ENCODE measurements around the gene UBR2.
"Not testable (repeated sequence)": the region's sequence is repeated elsewhere in the genome, so short reads cannot be mapped to it uniquely, and the experiment has no call there.

UBR2 gene

GRCh38 chr6:42555477-42556457 is 8.1 kb upstream of the UBR2 start:
- no peak for DNase-seq

DNA sequence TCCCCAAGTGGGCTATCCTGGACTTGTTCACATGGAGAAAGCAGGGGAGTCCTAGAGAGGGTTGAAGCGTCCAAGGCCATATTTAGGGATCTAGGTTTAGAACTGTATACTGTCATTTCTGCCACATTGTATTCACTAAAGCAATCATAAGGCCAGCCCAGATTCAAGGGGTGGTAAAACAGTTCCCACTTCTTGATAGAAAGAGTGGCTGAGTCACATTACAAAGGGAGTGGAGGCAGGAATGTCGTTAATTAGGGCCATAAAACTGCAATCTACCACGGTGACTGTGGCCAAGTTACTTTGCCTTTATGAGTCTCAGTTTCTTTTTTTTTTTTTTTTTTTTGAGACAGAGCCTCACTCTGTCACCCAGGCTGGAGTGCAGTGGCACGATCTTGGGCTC is 7.4 kb upstream of the UBR2 start:
- no peak for DNase-seq

DNA sequence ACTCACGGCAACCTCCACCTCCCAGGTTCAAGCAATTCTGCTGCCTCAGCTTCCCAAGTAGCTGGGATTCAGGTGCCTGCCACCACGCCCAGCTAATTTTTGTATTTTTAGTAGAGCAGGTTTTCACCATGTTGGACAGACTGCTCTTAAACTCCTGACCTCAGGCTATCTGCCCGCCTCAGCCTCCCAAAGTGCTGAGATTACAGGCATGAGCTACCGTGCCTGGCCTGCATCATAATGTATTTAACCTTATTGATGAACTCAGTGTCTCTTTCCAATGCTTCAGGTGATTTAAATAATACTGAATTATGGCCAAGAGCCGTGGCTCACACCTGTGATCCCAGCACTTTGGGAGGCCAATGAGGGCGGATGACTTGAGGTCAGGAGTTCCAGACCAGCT is 4.6 kb upstream of the UBR2 start:
- DNase-seq: not testable (repeated sequence)

DNA sequence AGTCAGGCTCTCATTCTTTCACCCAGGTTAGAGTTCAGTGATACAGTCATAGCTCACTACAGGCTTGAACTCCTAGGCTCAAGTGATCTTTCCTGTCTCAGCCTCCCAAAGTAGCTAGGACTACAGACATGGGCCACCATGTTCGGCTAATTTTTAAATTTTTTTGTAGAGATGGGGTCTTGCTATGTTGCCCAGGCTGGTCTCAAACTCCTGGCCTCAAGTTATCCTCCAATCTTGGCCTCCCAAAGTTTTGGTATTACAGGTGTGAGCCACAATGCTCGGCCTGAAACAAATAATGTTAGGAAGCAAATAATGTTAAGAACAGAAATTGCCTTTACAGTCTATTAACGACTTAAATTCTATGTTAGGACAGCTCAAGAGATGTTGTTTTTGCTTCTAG is 1.8 kb upstream of the UBR2 start:
- DNase-seq: no peak

GRCh38 chr6:42562788-42563405 is 932 bp upstream of the UBR2 start:
- no peak for DNase-seq

- no peak for DNase-seq
These were observed 637 bp downstream of the UBR2 start for GRCh38 chr6:42564506-42564825.

DNA sequence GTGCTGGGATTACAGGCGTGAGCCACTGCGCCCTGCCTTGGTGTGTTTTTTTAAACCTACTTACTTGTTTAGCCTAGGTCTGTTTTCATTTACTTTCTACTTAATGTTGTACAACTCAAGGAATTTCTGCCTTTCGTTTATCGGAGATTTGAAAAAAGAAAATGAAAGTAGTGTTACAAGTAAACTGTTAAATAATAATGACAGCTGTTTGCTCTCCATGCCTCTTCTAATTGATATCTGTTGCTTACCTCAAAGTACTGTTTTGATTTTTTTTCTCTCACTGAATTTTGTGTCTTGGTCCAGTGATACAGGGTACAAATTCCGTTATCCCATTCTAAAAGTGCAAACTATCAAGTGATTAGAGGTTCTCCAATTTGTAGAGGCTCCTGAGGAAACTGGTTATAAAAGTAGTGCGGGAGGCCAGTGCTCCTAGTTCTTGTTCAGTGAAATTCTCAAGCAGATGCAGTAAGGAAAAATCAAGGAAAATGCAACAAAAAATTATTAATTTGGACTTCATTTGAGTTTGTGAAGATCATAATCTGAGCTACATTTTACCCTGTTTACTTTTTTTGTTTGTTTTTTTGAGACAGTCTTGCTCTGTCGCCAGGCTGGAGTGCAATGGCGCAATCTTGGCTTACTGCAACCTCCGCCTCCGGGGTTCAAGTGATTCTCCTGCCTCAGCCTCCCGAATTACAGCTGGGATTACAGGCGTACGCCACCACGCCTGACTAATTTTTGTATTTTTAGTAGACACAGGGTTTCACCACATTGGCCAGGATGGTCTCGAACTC is 2.2 kb downstream of the UBR2 start:
- no peak for DNase-seq

DNA sequence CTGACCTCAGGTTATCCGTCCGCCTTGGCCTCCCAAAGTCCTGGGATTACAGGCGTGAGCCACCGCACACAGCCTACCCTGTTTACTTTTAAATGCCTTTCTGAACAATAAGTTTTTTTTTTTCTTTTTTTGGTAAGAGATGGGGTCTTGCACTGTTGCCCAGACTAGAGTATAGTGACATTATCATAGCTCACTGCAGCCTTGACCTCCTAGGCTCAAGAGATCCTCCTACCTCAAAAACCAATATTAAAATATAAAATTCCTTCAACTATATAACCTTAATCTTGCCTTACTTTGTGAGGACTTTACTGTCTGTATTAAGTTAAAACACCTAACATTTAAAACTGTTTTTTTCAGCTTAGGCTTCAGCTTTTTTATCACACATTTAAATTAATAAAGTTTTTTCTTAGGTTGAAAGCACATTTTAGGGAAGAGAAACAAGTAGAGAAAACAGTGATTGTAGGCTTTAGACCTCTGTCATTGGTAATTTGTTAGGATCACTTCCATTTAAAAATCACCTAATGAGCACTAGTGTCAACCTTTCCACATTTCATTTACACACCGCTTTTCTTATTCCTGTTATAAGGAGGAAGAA is 2.9 kb downstream of the UBR2 start:
- DNase-seq: no peak

- DNase-seq: not testable (repeated sequence)
These were observed 3.4 kb downstream of the UBR2 start for GRCh38 chr6:42567237-42567636.

DNA sequence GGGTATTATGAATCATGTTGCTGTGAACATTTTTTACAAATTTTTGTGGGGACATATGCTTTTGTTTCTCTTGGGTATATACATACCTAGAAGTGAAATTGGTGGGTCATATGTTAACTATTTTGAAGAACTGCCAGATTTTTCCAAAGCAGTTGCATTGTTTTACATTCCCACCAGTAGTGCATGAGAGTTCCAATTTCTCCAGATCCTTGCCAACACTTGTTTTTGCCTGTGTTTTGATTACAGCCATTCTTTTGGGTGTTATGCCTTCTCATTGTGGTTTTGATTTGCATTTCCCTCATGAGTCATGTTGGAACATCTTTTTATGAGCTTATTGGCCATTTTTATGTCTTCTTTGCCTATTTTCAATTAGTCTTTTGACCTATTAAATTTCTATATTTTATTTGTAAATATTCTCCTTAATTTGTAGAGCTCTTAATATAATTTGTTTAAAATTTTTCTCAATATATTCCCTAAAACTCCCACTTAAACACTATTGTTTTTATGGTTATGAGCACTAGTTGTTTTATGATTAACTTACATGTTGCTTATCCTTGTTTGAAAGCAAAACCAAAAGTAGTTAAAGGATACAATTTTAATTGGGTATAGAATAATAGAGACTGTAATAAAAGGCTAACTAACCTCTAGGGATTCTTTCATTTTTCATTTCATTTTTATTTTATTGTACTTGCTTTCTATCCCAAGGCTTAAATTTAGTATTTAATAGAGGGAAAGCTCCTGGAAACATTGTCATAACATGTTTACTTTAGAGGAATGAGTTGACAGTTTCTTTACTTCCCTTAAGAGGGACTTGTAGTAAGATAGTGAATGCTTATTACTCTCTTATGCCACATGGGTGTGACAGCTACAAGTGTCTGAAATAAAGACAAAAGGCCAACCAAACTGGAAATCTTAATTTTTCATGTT is 5.5 kb downstream of the UBR2 start:
- no peak for DNase-seq

GRCh38 chr6:42571611-42572342 is 7.9 kb downstream of the UBR2 start:
- DNase-seq: no peak

DNA sequence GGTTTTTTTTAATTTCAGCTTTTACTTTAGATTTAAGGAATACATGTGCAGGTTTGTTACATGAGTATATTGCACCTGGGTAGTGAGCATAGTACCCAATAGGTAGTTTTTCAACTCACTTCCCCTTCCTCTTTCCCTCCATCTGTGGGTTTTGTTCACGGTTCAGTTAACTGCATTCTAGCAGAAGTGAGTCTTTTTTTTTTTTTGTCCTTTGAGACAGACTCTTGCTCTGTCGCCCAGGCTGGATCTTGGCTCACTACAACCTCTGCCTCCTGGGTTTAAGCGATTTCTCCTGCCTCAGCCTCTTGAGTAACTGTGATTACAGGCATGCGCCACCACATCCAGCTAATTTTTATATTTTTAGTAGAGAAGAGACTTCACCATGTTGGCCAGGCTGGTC is 8.7 kb downstream of the UBR2 start:
- DNase-seq: no peak

DNA sequence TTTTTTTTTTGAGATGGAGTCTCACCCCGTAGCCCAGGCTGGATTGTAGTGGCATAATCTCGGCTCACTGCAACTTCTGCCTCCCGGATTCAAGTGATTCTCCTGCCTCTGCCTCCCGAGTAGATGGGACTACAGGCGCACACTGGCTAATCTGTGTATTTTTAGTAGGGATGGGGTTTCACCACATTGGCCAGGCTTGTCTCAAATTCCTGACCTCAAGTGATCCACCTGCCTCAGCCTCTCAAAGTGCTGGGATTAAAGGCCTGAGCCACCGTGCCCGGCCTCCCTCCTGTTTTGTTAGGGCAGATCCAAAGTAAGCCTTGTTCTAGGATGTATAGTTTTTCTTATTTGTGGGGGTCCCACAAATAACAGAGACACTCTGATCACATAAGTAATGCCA is 12.7 kb downstream of the UBR2 start:
- not testable (repeated sequence) for DNase-seq

- DNase-seq: no peak
These were observed 34.5 kb downstream of the UBR2 start for GRCh38 chr6:42598300-42598699.

DNA sequence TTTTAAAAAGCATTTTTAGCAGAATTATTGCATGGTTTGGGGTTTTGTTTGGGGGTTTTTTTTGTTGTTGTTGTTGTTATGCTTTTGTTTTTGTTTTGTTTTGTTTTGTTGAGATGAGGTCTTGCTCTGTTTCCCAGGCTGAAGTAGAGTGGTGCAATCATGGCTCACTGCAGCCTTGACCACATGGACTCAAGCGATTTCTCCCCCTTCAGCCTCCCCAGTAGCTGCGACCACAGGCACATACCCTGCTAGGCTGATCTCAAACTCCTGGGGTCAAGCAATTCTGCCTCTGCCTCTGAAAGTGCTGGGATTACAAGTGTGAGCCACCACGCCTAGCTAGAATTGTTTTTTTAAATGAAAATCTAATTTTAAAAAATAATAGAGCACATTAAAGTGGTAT is 35.7 kb downstream of the UBR2 start:
- DNase-seq: no peak

GRCh38 chr6:42604150-42604549 is 40.3 kb downstream of the UBR2 start:
- DNase-seq: no peak

- DNase-seq: not testable (repeated sequence)
These were observed 40.9 kb downstream of the UBR2 start for GRCh38 chr6:42604699-42605098.

- no peak for DNase-seq
These were observed 46.6 kb downstream of the UBR2 start for GRCh38 chr6:42610416-42610815.

DNA sequence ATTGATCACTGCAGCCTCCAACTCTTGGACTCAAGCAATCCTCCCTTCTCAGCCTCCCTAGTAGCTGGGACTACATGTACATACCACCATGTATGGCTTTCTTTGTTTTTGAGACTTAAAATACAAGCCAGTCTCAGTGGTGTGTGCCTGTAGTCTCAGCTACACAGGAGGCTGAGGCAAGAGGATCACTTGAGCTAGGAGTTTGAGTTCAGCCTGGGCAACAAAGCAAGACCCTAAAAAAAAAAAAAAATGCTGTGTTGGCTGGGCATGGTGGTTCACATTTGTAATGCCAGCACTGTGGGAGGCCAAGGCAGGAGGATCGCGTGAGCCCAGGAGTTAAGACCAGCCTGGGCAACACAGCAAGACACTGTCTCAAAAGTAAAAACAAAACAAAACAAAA is 51.7 kb downstream of the UBR2 start:
- DNase-seq: no peak

GRCh38 chr6:42616716-42617115 is 52.9 kb downstream of the UBR2 start:
- DNase-seq: no peak

- DNase-seq: no peak
These were observed 54.3 kb downstream of the UBR2 start for GRCh38 chr6:42618105-42618504.

Data from NCI-H1694 (cell line).